HepG2 (cell line): ENCODE data around the gene KDM5B. TPM values are rescaled to one million over a fixed set of nuclear protein-coding genes. Genes with fewer than 3 reads are reported as not detected.

Experiments used
- ARID4A ChIP-seq: sonication (generic); formaldehyde crosslinking; IDR thresholded peaks from 2 replicates; pipeline ENCODE4 v1.5.0; 2020; ENCODE audit warnings: mild to moderate bottlenecking, missing genetic modification reagents, borderline replicate concordance
- KDM2A ChIP-seq: sonication (generic); formaldehyde crosslinking; IDR thresholded peaks from 2 replicates; pipeline ENCODE4 v1.4.0; 2020; ENCODE audit warnings: low read depth, missing genetic modification reagents, borderline replicate concordance
- PAXIP1 ChIP-seq: sonication (generic); formaldehyde crosslinking; conservative IDR thresholded peaks from 2 replicates; pipeline ENCODE4 v1.4.0; 2020; ENCODE audit warnings: mild to moderate bottlenecking, missing genetic modification reagents, moderate library complexity
- ZBTB25 ChIP-seq: IDR thresholded peaks from 2 replicates; pipeline ENCODE4 v1.6.1; 2018; ENCODE audit warnings: missing genetic modification reagents
- ZGPAT ChIP-seq: IDR thresholded peaks from 2 replicates; pipeline ENCODE4 v1.6.1; 2016; ENCODE audit warnings: mild to moderate bottlenecking
- ZNF124 ChIP-seq: sonication (generic); formaldehyde crosslinking; IDR thresholded peaks from 2 replicates; pipeline ENCODE4 v1.4.0; 2020; ENCODE audit warnings: missing genetic modification reagents
- ZNF574 ChIP-seq: sonication (generic); formaldehyde crosslinking; IDR thresholded peaks from 2 replicates; pipeline ENCODE4 v1.4.0; 2020; ENCODE audit warnings: missing genetic modification reagents
- ZNF777 ChIP-seq: sonication (generic); formaldehyde crosslinking; IDR thresholded peaks from 2 replicates; pipeline ENCODE4 v1.4.0; 2020; ENCODE audit warnings: missing genetic modification reagents
- polyA plus RNA-seq, 8 experiments: library from polyadenylated mRNA; depleted of rRNA in 3 of 8; stranded (reverse) in 7 of 8; unstranded in 1 of 8; fragments of >200 nt; fragmentation: Illumina TruSeq in 4 of 8; extraction: Trizol in 4 of 8; gene quantifications; 2 replicates each; pipeline versions ENCODE4 v1.2.1 to v1.2.3, GENCODE V29; 2011 to 2016; ENCODE audit warnings: low read depth in 4 of 8, missing spikeins in 1 of 8, mixed read lengths in 1 of 8; ENCODE audit not compliant: insufficient read depth in 1 of 8
- total RNA-seq, 5 experiments: library from RNA; depleted of rRNA; stranded (reverse); fragments of >200 nt; fragmentation: Illumina TruSeq; extraction: Trizol; gene quantifications; 2 replicates each; pipeline ENCODE4 v1.2.3, GENCODE V29; 2016; ENCODE audit warnings: low read depth in 1 of 5

The KDM5B gene
- total and polyA plus RNA-seq, 2 of the 13 experiments (the other 11 are each of a cell fraction or from before 2014, with no cell fraction given), result 34.2 to 35.4 TPM

- TF ChIP-seq ZGPAT, result peak; percentile 37; the same call in 1 of the 2 replicates
- TF ChIP-seq ZBTB25, result peak; percentile 51; the same call in 1 of the 2 replicates
- 0 out of 2 replicates have a peak, but pooled peaks have one; percentile 31 for TF ChIP-seq KDM2A
- TF ChIP-seq PAXIP1 (CRISPR knock-in tag), result peak; percentile 80
- peak; percentile 36; the same call in 1 of the 2 replicates for TF ChIP-seq ZNF574 (CRISPR knock-in tag)
- TF ChIP-seq ZNF777, result 0 out of 2 replicates have a peak, but pooled peaks have one; percentile 21
- TF ChIP-seq ARID4A (CRISPR knock-in tag), result peak; percentile 60; the same call in 1 of the 2 replicates
- 0 out of 2 replicates have a peak, but pooled peaks have one; percentile 35 for TF ChIP-seq ZNF124 (CRISPR knock-in tag)
- TF ChIP-seq, all 625 proteins: peak for 89
Observed at GRCh38 chr1:202857136-202857610, 49.0 kb upstream of the KDM5B start (continued).
